ENCODE measurements around the gene SLC25A31.

SLC25A31 gene

DNA sequence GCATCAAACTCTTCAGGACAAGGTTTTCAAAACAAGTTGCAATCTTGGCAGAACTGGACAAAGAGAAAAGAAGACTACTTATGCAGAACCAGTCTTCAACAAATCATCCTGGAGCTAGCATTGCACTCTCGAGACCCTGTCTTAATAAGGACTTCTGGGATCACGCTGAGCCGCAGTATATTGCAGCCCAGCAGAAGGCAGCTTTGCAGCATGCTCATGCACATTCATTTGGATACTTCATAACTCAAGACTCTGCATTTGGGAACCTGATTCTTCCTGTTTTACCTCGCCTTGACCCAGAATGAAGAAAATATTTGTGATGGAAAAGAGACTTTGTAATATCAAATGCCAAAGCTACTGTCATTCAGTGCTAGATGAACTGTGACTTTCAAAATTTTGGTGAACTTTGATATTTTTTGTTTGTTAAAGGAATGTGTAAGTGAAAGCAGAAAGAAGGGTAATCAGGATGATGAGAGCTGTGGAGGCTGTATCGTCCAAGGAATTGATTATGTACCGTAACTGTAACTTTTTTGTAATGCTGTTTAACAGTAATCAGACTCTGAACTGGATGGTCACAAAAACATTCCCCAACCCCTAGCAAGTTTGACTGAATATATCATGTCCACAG lies 79.1 kb downstream of the SLC25A31 start:
- Histone ChIP-seq H3K9me3 (ENCODE audit: low read depth, low read length) (no peaks in the 10 kb centered on the region), H3K36me3 (ENCODE audit: insufficient read depth, low read length) (no peaks in the 10 kb centered on the region), H3K27ac (no peak overlapping the region), H3K4me3 (no peak overlapping the region), H3K9ac (ENCODE audit: insufficient read length) (no peak overlapping the region)
- DNase-seq (ENCODE audit: low read depth, low spot score) = no peak
- no peak for TF ChIP-seq FOXP2 (optimal IDR thresholded peaks at IDR 0.05; ENCODE audit: control extremely low read depth, extremely low read length, insufficient read depth)

DNA sequence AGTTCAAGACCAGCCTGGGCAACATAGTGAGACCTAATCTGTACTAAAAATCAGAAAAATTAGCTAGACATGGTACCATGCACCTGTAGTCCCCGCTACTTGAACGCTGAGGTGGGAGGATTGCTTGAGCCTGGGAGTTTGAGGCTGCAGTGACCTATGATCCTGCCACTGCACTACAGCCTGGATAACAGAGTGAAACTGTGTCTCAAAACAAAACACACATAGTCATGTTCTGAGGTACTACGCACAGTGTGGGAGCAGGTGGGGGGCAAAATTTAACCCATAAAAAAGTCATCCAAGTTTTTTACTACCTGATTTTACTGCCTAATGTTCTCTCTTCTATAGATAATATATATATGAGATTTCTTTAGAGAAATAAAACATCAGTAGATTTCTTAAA lies 80.4 kb downstream of the SLC25A31 start:
- H3K9ac ChIP-seq (ENCODE audit: insufficient read length) = no peak overlapping the region
- DNase-seq (ENCODE audit: low read depth, low spot score) = no peak
- H3K9me3 ChIP-seq (ENCODE audit: low read depth, low read length) = no peaks in the 10 kb centered on the region
- H3K27ac ChIP-seq = no peak overlapping the region
- no peaks in the 10 kb centered on the region for H3K36me3 ChIP-seq (ENCODE audit: insufficient read depth, low read length)
- H3K4me3 ChIP-seq = no peak overlapping the region
- no peak for TF ChIP-seq POLR2AphosphoS5 (IDR thresholded peaks at IDR 0.05; ENCODE audit: borderline replicate concordance, low read depth, low read length)
- TF ChIP-seq EZH2 (IDR thresholded peaks at IDR 0.05) = no peak
- TF ChIP-seq FOXP2 (optimal IDR thresholded peaks at IDR 0.05; ENCODE audit: control extremely low read depth, extremely low read length, insufficient read depth) = no peak

DNA sequence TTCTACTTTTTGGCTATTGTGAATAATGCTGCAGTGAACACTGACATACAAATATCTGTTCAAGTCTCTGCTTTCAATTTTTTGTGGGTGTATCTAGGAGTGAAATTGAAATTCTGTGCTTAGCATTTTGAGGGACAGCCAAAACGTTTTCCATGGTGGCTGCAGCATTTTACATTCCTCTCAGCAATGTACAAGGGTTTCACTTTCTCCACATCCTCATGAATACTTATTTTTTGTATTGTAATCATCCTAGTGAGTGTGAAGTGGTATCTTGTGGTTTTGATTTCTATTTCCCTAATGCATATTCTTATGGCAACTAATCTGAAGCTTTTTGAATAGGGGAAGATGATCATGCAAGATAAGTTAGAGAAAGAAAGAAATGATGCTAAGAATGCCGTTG lies 92.2 kb downstream of the SLC25A31 start:
- H3K27ac ChIP-seq = no peak overlapping the region
- H3K9ac ChIP-seq (ENCODE audit: insufficient read length) = no peak overlapping the region
- no peaks in the 10 kb centered on the region for H3K36me3 ChIP-seq (ENCODE audit: insufficient read depth, low read length)
- no peaks in the 10 kb centered on the region for H3K9me3 ChIP-seq (ENCODE audit: low read depth, low read length)
- peak; percentile 5 for DNase-seq (ENCODE audit: low read depth, low spot score)
- no peak overlapping the region for H3K4me3 ChIP-seq
- TF ChIP-seq FOXP2 (optimal IDR thresholded peaks at IDR 0.05; ENCODE audit: control extremely low read depth, extremely low read length, insufficient read depth) (no peak), POLR2AphosphoS5 (IDR thresholded peaks at IDR 0.05; ENCODE audit: borderline replicate concordance, low read depth, low read length) (no peak), EZH2 (IDR thresholded peaks at IDR 0.05) (no peak)

Data from SK-N-MC (cell line).